Sciatic nerve (tissue), 2 donors: Measurements from ENCODE around the gene CADM4. TPM values are rescaled to one million over a fixed set of nuclear protein-coding genes. Genes with fewer than 3 reads are reported as not detected.
"Not testable (repeated sequence)": the region's sequence is repeated elsewhere in the genome, so short reads cannot be mapped to it uniquely, and the experiment has no call there.

Experiments
- ATAC-seq: fragments of 200-7000 bp; cut with Tn5 transposase; one replicate; pipeline ENCODE4 v1.9.1; 2020; ENCODE audit warnings: mild to moderate bottlenecking, moderate library complexity
- DNase-seq: peaks from one replicate; pipeline ENCODE4 v3.0.0-alpha.2; 2020; ENCODE audit warnings: low spot score
- intact Hi-C: fragments of 100-400 bp; cut with DNase I; formaldehyde crosslinking; loops from one replicate; pipeline ENCODE4 v1.14.2; 2022
- total RNA-seq: library from RNA; stranded (reverse); fragmentation: NEBNext Ultra II Directional; extraction: Animal tissue kit (Norgen Biotek cat#: 25700); gene quantifications from one replicate; pipeline ENCODE4 v1.2.1, GENCODE V29; 2021
- donor health status: DM: no; HTN: no; CAD: no.
- donor health status: DM: no; HTN: no; CAD: no.

CADM4 gene
- total RNA-seq, 1 donor from 2014 or later, result 175 TPM

DNA sequence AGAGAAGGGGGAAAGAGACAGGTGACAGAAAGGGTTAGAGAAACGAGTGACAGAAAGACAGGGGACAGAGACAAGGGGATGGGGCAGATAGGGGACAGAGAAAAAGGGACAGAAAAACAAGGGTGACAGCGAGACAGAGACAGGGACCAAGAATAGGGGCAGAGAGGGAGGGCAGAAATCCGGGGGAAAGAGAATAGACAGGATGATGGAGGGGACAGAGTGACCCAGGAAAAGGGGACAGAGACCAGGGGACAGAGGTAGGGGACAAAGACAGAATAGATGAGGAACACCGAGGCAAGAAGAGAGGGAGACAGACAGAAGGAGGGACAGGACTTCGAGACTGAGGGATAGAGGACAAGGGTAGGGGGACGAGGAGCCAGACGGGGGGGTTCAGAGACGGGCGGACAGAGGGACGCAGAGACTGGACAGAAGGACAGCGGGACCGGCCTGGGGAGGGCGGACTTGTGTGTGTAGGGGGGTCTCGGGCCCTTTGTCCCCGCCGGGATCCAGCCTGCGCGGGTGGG, 593 bp downstream of the CADM4 start:
- DNase-seq (no peak), ATAC-seq (no peak)
- intact Hi-C loops, result no loop called here

DNA sequence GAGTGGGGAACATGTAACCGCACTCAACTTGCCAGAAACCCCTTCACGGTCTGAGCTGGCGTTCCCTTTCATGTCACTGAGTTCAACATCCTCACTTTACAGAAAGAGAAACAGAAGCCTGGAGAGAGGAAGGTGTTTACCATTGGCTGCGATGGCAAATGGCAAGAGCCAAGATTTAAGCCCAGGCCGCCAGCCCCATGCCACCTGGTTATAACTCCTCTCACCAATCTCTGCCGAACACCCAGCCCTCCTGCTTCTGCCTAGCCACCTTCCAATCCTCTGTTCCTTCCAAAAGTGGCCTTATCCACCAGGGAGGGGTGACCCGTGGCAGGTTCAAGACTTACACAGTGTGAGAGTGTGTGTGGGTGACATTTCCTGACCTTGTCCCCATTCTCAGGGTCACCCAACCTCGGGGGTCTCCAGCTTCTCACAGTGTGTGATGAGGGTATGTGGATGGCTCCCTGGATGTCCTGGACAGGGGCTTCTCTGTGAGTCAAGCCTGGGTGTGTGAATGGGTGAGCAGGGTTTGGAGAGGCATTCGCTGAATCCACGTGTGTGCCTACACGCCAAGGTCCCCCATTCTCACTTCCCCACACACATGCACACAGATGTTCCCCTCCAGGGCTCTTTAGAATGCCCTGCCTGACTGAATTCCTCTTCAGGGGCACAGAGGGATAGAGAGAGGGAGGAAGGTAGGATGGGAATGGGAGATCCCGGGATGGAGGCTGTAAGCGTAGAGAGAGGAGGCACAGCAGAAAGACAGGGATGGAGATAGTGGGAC, 1.2 kb downstream of the CADM4 start:
- no peak for ATAC-seq
- no peak for DNase-seq
- intact Hi-C loops, result no loop called here

DNA sequence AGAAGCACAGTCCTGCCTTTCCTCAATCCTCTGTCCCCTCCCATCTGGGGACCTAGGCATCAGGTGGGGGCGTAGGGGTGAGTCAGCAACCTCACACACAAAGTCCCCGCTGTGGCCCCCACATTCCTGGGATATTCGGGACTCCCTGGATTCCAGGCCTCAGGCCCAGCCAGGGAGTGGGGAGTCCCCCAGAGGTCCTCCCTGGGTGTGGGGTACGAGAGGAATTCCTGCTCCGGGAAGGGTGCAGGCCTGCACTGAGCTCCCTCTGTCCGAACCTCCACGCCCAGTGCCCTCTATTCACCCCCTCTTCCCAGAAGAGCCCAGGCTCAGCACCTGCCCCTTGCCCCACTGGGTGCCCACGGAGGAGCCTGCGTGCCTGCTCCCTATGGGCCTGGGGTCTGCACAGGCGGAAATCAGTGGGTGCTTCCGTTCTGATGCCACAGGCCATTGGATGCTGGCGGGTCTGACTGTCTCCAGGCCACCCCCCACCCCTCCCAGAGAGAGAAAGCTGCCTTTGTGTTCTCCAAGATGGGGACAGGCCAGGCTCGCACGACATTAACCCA, 3.4 kb downstream of the CADM4 start:
- DNase-seq (no peak), ATAC-seq (peak; percentile 61)
- intact Hi-C loops, result no loop called here

DNA sequence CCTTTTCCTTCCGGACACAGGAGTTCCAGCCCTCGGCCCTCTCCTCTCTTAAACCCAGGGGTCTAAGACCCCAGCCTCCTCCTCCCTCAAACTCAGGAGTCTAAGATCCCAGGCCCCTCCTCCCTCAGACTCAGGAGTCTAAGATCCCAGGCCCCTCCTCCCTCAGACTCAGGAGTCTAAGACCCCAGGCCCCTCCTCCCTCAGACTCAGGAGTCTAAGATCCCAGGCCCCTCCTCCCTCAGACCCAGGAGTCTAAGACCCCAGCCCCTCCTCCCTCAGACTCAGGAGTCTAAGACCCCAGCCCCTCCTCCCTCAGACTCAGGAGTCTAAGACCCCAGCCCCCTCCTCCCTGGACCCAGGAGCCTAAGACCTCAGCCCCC, 4.1 kb downstream of the CADM4 start:
- intact Hi-C loops, ATAC-seq, DNase-seq: not testable (repeated sequence)

DNA sequence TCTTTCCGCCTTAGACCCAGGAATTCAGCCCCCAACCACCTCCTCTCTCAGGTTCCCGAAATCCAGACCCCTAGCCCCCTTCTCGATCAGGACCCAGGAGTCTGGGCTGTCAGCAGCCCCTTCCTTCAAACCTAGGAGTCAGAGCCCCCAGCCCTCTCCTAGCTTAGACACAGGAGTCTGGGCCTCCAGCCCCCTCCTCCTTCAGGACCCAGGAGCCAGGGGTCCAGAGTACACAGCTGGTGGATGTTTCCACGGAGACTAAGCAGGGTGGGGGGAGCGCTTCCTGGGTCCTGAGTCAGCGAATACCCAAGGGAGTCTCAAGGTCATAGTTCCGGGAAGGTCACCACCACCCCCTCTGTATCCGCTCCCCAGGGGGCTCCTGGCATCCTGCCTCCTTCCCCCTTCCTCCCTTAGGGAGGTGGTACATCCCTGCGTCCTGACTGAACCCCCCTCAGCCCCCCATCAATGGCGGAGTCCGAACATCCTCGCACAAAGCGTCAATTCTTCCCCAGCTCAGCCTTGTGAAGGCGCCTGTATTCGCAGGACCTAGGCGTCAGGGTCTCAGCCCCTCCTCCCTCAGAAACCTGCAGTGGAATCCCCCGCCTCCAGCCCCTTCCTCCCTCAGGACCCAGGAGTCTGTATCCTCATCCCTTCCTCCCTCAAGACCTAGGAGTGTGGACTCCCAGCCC, 4.6 kb downstream of the CADM4 start:
- DNase-seq, result peak; percentile 77
- peak; percentile 49 for ATAC-seq
- intact Hi-C loops, result no loop called here

DNA sequence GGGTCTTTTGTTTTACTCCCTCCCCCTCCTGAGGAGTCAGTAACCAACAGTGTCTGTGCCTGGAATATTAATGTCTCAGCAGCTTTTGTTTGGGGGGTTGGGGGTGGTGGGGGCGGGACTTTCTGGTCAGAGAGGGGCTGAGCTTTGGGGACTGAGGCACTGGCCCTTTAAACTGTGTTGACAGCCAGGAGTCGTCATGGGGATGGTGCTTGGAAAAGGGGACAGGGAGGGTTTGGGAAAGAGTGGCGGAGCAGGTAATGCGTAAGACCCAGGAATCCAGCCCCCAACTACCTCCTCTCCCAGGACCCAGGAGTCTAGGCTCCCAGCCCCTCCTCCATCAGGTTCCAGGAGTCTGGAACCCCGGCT, 5.2 kb downstream of the CADM4 start:
- intact Hi-C loops, result no loop called here
- DNase-seq (no peak), ATAC-seq (peak; percentile 34)

DNA sequence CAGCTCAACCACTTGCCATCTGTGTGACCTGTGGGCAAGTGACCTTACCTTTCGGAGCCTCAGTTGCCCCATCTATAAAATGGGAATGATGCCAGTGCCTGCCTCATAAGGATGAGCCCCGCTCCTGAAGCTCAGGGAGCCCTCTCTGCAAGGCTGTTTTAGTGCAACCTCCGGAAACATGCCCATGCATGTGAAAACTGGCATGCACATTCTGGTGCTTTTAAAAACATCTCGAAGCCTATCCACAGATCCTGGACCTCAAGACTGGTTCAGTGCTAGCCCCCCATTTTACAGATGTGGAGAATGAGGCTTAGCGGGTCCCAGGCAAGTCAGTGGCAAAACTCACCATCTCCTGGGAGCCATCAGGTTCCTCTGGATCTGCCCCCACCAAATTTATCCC, 5.6 kb downstream of the CADM4 start:
- no peak for DNase-seq
- no peak for ATAC-seq
- intact Hi-C loops, result no loop called here

DNA sequence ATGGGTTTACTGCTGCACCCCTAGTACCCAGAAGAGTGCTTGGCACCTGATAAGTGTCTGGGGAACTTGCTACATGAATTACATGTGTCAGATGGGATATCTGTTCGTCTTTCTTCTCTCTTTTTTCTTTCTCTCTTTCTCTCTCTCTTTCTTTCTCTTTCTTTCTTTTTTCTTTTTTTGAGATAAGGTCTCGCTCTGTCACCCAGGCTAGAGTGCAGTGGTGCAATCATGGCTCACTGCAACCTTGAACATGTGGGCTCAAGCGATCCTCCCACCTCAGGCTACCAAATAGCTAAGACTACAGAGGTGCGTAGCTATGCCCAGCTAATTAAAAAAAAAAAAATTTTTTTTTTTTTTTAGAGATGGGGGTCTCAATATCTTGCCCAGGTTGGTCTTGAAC, 6.1 kb downstream of the CADM4 start:
- DNase-seq (no peak), ATAC-seq (no peak)
- intact Hi-C loops, result no loop called here

DNA sequence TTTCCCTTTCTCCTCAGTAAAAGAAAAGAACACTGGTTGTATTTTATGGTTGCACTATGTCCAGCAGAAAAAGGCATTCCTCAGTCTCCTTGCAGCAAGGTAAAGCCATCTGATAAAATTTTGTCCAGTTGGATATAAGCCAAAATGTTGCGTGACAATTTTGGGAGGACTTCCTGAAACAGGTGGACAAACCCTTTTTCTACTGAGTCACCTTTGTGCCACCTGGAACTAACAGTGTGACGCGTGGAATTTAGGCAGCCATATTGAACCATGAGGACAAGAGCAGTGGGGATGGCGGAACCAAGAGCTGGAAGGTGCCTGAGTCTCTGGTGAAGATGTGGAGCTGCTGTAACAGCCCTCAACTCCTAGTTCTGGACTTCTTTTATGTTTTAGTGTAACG, 8.2 kb downstream of the CADM4 start:
- DNase-seq (no peak), ATAC-seq (no peak)
- intact Hi-C loops, result no loop called here

DNA sequence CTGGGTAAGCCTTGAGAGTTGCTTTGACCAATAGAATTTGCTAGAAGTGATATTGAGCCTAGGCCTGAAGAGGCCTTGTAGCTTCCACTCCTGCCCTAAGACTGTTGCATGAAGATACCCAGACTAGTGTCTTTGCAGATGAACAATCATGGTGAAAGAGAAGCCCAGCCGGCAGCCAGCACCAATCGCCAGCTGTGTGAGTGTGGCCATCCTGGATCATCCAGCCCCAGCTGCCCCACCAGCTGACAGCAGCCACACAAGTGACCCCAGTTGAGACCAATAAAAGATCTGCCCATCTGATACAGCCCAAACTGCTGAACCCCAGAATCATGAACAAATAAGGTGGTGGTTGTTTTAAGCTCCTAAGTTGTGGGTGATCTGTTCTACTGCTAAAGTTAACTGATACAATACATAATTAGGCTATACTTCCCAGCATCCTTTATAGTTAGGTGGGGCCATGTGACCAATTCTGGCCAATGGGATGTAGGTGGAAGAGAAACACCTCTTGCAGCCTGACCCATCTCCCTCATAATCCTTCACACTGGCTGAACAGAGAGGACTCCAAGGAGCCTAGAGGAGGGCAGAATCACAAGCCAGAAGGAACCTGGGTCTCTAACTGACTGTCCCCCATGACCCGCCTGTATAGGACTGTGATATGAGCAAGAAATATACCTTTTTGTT, 10.9 kb downstream of the CADM4 start:
- no peak for DNase-seq

DNA sequence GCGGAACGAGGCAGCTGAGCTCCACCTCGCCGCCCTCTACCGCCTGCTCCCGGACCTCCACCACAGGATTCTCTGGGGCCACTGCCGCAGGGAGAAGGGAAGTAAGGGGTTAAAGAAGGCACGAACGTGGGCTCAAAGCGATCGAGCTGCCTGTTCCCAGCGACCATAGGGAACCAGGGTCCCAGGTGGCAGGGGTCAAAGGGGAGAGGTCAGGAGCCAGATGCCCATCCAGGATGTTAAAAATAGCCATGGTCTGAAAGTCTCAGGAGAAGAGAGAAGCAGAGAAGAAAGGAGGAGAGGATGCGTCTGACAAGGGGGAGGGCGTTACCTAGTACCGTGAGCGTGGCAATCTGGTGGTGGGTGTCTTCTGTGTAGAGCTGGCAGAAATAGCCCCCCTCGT, 12.8 kb downstream of the CADM4 start:
- intact Hi-C loops, result no loop called here
- ATAC-seq (no peak), DNase-seq (no peak)

More for the DNA sequence above, 10.9 kb downstream of the CADM4 start:
- intact Hi-C loops, result no loop called here
- no peak for ATAC-seq

DNA sequence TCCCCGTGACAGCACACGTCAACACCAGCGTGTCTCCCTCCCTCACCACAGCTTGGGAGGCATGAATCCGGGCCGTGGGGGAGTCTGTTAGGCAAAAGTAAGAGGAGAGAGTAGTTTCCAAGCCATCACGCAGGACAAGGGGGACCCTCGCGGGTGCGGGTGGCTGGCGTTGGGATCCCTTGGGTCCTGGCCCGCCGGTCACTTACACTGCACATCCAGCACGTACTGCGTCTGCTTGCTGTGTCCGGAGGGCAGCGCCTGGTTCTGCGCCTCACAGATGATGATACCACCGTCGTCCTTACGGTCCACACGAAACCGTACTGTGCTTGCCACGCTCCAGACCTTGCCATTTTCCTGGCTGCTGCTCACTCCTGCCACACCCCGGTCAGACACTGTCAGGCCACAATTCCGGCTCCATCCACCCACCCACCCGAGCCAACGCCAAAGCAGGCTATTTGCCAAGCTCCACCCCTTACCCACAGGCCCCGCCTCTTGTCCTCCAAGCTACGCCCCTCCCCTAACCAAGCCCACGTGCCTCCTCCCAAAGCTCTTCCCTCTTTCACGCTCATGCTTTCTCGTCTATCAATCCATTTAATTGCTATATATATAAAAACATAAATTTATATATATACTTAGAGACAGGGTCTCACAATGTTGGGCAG, 13.6 kb downstream of the CADM4 start:
- DNase-seq, result peak; percentile 74
- ATAC-seq, result peak; percentile 59
- intact Hi-C loops, result no loop called here

DNA sequence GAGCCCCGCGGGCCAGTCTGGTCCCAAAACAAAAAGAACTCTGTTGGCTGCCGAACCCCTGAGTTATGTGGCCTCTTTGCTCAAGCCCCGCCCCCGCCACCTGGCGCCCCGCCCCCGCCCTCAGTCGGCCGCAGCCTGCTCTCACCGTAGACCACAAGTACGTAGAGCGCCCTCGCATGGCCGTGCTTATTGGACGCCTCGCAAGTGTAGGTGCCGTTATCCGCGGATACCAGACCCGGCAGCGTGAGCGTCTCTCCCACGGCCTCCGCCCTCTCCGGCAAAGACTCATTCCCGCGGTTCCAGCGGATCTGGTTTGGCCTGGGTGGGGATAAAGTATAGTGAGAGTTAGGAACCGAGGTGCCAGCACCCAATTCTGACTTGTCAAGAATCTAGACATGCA, 14.7 kb downstream of the CADM4 start:
- DNase-seq (no peak), ATAC-seq (no peak)
- intact Hi-C loops, result no loop called here

DNA sequence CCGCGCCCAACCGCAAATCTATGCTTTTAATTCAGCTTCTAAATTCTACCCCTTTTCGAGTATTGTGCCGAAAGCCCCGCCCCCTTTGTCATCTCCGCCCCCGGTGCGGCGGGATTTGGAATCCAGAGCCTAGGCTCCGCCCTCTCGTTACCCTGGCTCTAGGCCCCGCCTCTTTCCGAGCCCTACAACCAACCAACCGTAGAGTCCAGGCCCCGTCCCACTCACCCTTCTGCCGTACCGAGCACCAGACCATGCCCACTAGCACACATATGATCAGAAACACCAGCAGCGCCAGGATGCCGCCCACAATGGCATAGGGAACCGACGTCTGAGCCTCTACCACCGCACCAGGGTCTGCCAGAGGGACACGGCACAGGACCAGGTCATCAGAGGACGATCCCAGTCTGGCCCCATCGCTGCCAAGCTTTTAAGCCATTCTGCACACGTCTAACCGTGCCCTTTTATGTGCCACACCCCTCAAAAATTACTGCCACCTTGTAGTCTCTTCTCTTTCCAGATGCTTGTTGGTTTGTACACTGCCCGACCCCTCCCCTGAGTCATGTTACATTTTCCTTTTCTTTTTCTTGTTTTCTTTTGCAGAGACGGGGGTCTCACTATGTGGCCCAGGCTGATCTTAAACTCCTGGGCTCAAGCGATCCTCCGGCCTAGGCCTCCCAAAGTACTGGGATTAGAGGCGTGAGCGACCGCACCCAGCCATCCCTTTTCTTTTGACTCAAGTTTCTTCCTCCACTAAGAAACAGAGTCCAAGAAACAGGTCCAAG, 15.6 kb downstream of the CADM4 start:
- intact Hi-C loops, result no loop called here
- no peak for ATAC-seq
- DNase-seq, result no peak

DNA sequence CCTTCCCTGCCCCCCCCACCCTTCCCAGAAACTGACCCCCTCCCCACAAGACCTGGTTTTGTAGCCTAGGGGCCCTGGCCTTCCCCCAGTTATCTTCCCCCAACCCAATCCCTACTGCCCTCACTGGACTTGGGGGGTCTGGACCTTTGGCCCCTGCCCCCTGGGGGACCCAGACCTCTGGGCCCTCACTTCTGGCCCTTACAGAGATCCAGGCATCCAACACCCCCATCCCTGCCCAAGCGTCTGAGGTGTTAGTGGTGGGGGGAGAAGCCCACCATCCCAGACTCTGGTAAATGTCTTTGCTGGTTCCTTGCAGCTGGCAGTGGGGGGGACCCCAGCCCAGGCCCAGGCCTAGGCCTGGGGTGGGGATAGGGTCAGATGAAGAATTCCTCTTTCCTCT, 16.7 kb downstream of the CADM4 start:
- intact Hi-C loops, result no loop called here
- DNase-seq (no peak), ATAC-seq (no peak)

DNA sequence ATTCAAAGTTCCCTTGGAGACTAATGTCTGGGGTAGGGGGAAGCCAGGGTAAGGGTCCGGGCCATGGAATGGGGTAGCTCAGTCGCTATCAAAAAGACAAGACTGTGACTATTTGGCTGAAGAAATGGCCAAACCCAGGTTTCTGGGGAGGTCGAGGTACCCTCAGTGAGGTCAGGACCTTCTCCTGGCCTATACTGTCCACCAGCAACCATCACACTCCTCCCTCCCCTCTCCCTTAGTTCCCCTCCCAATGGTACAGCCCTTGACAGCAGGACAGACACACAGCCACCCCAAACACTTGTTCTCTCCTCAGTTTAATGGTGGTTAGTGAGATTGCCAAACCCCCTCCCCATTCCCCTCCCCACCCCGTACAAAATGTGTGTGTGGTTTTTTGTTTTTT, 17.6 kb downstream of the CADM4 start:
- ATAC-seq (no peak), DNase-seq (no peak)
- intact Hi-C loops, result no loop called here

DNA sequence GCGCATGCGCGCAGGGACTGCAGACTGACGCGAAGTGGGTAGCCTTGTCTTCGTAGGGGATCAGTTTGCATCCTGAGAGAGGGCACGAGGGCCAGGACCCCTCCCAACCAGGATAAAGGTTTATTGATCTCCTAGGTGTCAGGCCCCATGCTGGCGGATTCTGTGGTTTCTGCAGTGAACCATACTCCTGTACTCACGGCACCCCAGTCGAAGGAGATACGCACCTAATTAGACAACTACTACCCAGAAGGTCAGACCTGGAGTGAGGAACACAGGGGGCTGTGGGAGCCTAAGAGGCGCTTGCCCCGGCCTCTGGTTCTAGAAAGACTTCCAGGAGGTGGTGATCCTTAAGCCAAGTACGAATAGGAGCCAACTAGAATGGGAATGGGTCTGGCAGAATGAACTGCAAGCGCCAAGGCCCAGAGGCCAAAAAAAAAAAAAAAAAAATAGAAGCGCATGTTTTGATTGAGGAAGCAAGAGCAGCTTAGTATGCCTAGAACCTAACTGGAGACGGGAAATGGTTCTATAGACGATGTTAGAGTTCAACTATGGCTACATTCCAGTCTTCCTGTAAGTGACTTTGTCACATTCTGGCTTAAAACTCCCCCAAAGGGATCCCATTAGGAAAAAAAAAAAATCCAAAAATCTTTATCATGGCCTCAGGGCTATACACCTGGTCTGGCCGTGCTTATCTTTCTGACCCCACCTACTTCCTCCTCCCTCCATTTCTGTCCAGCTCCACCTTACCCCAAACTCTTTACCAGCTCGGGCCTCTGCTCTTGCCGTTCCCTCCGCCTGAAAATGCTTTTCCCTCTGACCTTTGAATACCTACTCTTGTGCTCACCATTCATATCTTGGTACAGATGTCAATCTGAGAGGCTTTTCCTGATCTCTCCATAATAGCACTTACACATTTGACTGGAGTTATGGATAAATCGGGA, 19.3 kb downstream of the CADM4 start:
- intact Hi-C loops, result no loop called here
- no peak for ATAC-seq
- no peak for DNase-seq
